WERI-Rb-1 (cell line): ENCODE measurements around the gene RAB23.

ENCODE experiments used
- DNase-seq: peaks from one replicate; pipeline ENCODE4 v3.0.0-alpha.2; 2020
- H3K27ac ChIP-seq: fragments of 250-450 bp; sonication (Bioruptor Pico); 2 replicates; pipeline ENCODE4 v1.5.1; 2020; ENCODE audit warnings: mild to moderate bottlenecking, moderate library complexity
- H3K27me3 ChIP-seq: fragments of 250-450 bp; sonication (Bioruptor Pico); 2 replicates; pipeline ENCODE4 v1.5.1; 2021; ENCODE audit warnings: mild to moderate bottlenecking, low read depth, moderate library complexity; ENCODE audit not compliant: insufficient read depth, severe bottlenecking
- H3K36me3 ChIP-seq: fragments of 250-450 bp; sonication (Bioruptor Pico); 2 replicates; pipeline ENCODE4 v1.5.1; 2020; ENCODE audit warnings: mild to moderate bottlenecking, moderate library complexity
- H3K4me3 ChIP-seq: 2 replicates; pipeline ENCODE4 v1.5.1; 2011; ENCODE audit warnings: low read depth, mild to moderate bottlenecking, control low read depth, low read length
- H3K9me3 ChIP-seq: fragments of 250-450 bp; sonication (Bioruptor Pico); 2 replicates; pipeline ENCODE4 v1.5.1; 2021; ENCODE audit warnings: mild to moderate bottlenecking, moderate library complexity; ENCODE audit not compliant: severe bottlenecking
- CTCF ChIP-seq: IDR thresholded peaks from 2 replicates; pipeline ENCODE4 v1.5.1; 2011; ENCODE audit warnings: low read depth, mild to moderate bottlenecking, control low read depth, inconsistent platforms, low read length

RAB23 gene

GRCh38 chr6:57141451-57142177, 80.5 kb downstream of the RAB23 start:
- no peak overlapping the region for H3K27ac ChIP-seq
- no peak for DNase-seq
- no peaks in the 10 kb centered on the region for H3K9me3 ChIP-seq
- TF ChIP-seq CTCF: no peak
- peaks cover 46% of the 10 kb centered on the region for H3K36me3 ChIP-seq
- H3K27me3 ChIP-seq: no peaks in the 10 kb centered on the region
- H3K4me3 ChIP-seq: no peak overlapping the region

GRCh38 chr6:57138026-57138425, 84.1 kb downstream of the RAB23 start:
- peaks cover 62% of the 10 kb centered on the region for H3K36me3 ChIP-seq
- DNase-seq: no peak

GRCh38 chr6:57137350-57137749, 84.8 kb downstream of the RAB23 start:
- TF ChIP-seq CTCF: no peak
- no peak overlapping the region for H3K27ac ChIP-seq
- no peak for DNase-seq
- no peaks in the 10 kb centered on the region for H3K9me3 ChIP-seq
- H3K4me3 ChIP-seq: no peak overlapping the region
- peaks cover 61% of the 10 kb centered on the region for H3K36me3 ChIP-seq
- H3K27me3 ChIP-seq: no peaks in the 10 kb centered on the region

More at GRCh38 chr6:57138026-57138425, 84.1 kb downstream of the RAB23 start:
- no peak for TF ChIP-seq CTCF
- Histone ChIP-seq H3K4me3 (no peak overlapping the region), H3K27ac (no peak overlapping the region), H3K27me3 (no peaks in the 10 kb centered on the region), H3K9me3 (no peaks in the 10 kb centered on the region)
